GM20431 (cell line): ENCODE data around the gene AMOTL1.

Experiments used
- in situ Hi-C: fragments of 300-500 bp; cut with MseI, MboI; formaldehyde crosslinking; loops from one replicate; pipeline ENCODE4 v1.15.0; 2020; ENCODE audit warnings: low sequenced_read_pairs; ENCODE audit not compliant: unreplicated experiment

The AMOTL1 gene

GRCh38 chr11:94741022-94741679, 27.0 kb upstream of the AMOTL1 start:
- in situ Hi-C loops: no loop called here

- in situ Hi-C loops: no loop called here
Observed at GRCh38 chr11:94742665-94743064, 25.5 kb upstream of the AMOTL1 start.

- in situ Hi-C loops: no loop called here
Observed at GRCh38 chr11:94746721-94747120, 21.4 kb upstream of the AMOTL1 start.

- in situ Hi-C loops: no loop called here
Observed at GRCh38 chr11:94747146-94747545, 21.0 kb upstream of the AMOTL1 start.

GRCh38 chr11:94747601-94748041, 20.5 kb upstream of the AMOTL1 start:
- in situ Hi-C loops: no loop called here

GRCh38 chr11:94749369-94749768, 18.8 kb upstream of the AMOTL1 start:
- in situ Hi-C loops: no loop called here

- in situ Hi-C loops: no loop called here
Observed at GRCh38 chr11:94750319-94751217, 17.6 kb upstream of the AMOTL1 start.

GRCh38 chr11:94751218-94751609, 16.9 kb upstream of the AMOTL1 start:
- in situ Hi-C loops: no loop called here

- in situ Hi-C loops: no loop called here
Observed at GRCh38 chr11:94751786-94752185, 16.4 kb upstream of the AMOTL1 start.

GRCh38 chr11:94753630-94754029, 14.5 kb upstream of the AMOTL1 start:
- in situ Hi-C loops: no loop called here

- in situ Hi-C loops: no loop called here
Observed at GRCh38 chr11:94754335-94754734, 13.8 kb upstream of the AMOTL1 start.

GRCh38 chr11:94754819-94755218, 13.3 kb upstream of the AMOTL1 start:
- in situ Hi-C loops: no loop called here

GRCh38 chr11:94755494-94755893, 12.7 kb upstream of the AMOTL1 start:
- in situ Hi-C loops: no loop called here

GRCh38 chr11:94757037-94757735, 11.0 kb upstream of the AMOTL1 start:
- in situ Hi-C loops: no loop called here

- in situ Hi-C loops: no loop called here
Observed at GRCh38 chr11:94758666-94759065, 9.5 kb upstream of the AMOTL1 start.

- in situ Hi-C loops: no loop called here
Observed at GRCh38 chr11:94759522-94759921, 8.6 kb upstream of the AMOTL1 start.

- in situ Hi-C loops: no loop called here
Observed at GRCh38 chr11:94760296-94760695, 7.9 kb upstream of the AMOTL1 start.

- in situ Hi-C loops: no loop called here
Observed at GRCh38 chr11:94762208-94762607, 5.9 kb upstream of the AMOTL1 start.

- in situ Hi-C loops: no loop called here
Observed at GRCh38 chr11:94762995-94763394, 5.2 kb upstream of the AMOTL1 start.

- in situ Hi-C loops: no loop called here
Observed at GRCh38 chr11:94766713-94767206, 1.4 kb upstream of the AMOTL1 start.

GRCh38 chr11:94767291-94767690, 865 bp upstream of the AMOTL1 start:
- in situ Hi-C loops: no loop called here
